HCEC 1CT (cell line): Measurements from ENCODE around the gene LGALS7B.
"Not testable (repeated sequence)": the region's sequence is repeated elsewhere in the genome, so short reads cannot be mapped to it uniquely, and the experiment has no call there.

Source experiments
- DNase-seq: peaks from one replicate; pipeline ENCODE4 v3.0.0-alpha.2; 2017

The LGALS7B gene

GRCh38 chr19:38825936-38826335 is 36.9 kb downstream of the LGALS7B start:
- DNase-seq, result not testable (repeated sequence)

DNA sequence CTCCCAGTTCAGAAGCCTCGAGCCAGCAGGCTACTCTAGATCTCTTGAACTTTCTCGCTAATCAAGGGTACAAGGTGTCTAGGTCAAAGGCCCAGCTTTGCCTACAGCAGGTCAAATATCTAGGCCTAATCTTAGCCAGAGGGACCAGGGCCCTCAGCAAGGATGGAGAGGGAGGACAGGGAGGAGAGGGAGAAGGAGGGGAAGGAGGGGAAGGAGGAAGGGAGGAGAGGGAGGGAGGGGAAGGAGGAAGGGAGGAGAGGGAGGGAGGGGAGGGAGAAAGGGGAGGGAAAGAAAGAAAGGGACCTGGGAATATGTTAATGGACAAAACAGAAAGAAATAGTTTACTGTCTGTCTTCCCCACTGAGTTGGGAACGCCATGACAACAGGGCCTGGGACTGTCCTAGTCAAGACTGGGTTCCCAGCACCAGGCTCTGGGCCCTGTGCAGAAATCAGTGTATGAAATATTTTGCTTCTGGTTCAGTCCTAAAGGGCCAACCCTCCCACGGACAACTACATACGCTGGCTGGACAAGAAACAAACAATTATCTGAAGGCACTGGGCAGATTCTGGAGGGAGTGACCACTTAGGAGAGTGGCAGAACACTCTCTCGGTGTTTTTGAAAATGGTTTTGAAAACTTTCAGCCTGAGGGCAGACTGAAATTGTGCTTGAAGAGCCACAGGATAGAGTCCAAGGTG is 38.0 kb downstream of the LGALS7B start:
- DNase-seq, result no peak

DNA sequence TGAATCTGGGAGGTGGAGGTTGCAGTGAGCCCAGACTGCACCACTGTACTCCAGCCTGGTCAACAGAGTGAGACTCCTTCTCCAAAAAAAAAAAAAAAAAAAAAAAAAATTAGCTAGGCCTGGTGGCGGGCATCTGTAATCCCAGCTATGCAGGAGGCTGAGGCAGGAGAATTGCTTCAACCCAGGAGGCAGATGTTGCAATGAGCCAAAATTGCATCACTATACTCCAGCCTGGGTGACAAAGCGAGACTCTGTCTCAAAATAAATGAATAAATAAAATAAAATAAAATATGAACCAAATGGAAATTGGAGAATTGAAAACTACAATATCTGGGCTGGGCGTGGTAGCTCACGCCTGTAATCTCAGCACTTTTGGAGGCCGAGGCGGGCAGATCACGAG is 40.2 kb downstream of the LGALS7B start:
- DNase-seq, result peak; percentile 68

- DNase-seq, result peak; percentile 91
These were observed 41.2 kb downstream of the LGALS7B start for GRCh38 chr19:38830039-38830733.

DNA sequence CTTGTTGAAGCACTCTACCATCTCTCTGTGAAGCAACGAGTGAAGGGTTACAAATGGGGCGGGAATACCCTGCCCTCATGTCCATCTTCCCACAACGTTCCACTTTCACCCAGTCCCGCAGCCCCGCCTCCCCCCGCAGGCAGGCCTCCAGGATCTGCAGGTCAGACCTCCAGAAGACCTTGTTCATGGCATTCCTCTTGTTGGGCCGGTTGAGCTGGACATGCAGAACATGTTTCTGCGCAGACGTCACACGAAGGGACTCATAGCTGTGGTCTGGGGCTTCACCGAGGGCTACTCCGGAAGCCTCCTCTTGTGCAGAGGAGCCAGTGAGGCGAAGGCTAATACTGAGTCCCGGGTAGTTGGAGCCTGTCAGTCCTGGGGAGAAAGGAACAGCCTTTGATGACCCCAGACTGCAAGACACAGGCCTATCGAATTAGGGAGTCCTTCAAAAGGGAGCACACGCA is 42.2 kb downstream of the LGALS7B start:
- DNase-seq, result peak; percentile 97

GRCh38 chr19:38833092-38833425 is 44.1 kb downstream of the LGALS7B start:
- DNase-seq, result no peak

GRCh38 chr19:38834104-38834490 is 45.1 kb downstream of the LGALS7B start:
- DNase-seq, result no peak

GRCh38 chr19:38834590-38834989 is 45.6 kb downstream of the LGALS7B start:
- DNase-seq, result no peak

DNA sequence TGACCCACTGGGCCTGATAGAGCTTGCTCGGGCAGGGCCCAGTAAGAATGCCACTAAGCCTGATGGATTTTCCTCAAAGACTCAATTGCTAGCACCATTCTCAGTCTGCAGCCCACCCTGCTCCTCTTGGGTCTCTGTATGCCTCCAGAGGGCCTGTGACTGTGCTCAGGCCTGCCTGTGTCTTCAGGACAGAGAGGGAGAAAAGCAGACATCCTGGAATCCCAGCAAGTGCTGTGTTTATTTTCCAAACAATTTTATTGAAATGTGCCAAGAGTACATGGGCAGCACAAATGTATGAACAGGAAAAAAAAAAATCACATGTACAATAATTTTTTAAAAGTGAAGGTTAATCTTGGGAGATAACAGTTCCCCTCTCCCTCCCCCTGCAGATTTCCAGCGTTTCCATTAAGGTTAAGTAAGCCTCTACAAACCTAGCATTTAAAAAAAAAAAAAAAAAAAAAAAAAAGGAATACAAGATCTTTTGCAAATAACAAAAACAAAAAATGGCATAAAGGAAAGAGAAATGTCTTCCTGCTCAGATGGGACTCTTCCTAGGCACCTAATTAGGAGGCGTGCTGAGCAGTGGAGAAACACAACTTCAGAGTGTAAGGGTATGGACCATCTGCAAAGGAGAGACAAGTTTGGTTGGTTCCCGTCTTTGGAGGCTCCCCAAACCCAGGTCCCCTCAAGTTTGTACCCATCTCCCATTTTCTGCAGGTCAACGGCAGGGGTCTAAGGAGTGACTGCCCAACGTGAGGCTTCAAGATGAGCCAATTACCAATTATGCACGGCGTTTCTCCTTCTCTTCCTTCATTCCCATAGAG is 47.4 kb downstream of the LGALS7B start:
- no peak for DNase-seq

DNA sequence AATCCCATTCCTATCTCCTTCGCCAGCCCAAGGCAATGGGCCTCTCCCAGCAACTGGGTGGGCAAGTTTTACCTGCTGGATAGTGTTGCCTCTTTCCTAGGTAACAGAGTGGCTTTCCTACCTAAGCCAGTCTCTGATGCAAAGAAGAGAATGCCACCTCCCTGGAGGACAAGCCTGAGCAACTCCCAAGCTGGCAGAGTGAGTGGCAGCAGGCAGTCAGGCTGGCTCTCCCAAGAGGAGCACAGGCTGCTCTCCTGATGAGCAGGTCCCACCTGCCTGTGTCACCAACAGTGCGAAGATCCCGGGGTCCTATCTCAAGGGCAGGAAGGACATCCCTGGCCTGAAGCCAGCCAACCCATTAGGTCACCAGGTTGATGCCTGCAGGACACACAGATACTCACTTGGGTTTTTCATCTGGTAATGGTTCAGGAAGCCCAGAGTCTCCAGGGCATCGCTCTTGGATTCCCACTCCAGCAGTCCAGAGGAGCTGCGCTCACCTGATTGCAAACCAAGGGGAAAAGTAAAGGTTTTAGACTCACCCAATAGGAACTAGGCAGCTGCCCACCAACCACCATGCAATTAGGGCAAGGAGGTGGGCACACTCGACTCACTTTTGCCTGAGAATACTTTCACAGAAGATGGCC is 48.1 kb downstream of the LGALS7B start:
- DNase-seq, result no peak

DNA sequence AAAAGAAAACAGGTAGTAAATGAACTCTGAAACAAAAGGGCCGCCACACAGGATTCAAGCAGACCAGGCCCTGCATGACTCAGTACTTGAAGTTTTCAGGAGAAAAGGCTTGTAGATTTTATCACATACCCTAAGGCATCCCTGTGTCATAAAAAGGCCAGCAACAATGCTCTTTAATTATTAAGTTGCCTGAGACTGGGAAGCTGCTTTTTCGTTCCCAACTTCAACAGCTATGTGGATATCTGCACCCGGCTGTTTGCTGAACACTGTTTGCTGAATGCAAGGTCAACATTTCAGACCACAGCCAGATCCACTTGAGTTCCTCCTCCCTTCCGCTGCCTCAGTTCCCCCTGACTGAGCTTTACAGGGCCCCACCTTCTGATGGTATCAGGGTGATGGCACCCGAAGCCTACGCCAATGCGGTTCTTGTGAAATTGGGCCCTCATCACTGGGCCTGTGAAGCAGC is 48.7 kb downstream of the LGALS7B start:
- no peak for DNase-seq

DNA sequence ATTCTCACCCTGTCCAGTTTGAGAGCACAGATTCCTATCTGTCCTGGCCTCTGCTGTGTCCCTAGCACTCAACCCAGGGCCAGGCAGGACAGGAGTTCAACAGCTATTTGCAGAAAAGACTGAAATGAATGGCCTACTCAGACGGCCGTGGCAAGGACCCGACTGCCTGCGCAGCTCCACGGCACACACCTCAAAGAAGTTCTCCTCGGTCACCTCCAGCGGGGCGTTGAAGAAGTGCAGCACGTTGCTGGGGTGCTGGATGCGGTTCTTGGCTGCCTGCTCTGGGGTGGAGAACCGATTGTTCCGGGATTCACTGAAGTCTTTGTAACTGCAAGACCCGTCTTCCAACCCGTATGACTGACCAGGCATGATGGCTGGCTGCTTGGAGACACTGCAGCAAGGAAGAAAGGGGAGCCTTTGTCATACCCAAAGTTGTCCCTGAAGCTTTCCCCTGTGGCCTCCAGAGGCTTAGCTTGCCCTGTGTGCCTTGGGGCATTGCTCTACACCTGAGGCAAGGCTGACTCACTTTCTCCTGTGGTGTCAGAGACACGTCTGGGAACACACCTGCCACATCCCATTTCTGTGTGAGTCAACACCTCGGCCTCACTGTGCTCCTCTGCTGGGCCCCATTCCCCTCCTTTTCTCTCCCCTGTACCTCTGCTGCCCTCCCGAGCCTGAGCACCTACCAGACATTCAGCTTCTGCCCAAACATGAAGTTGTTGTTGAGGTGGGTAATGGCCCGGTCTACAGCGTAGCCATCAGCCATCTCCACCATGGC is 49.4 kb downstream of the LGALS7B start:
- DNase-seq, result no peak

DNA sequence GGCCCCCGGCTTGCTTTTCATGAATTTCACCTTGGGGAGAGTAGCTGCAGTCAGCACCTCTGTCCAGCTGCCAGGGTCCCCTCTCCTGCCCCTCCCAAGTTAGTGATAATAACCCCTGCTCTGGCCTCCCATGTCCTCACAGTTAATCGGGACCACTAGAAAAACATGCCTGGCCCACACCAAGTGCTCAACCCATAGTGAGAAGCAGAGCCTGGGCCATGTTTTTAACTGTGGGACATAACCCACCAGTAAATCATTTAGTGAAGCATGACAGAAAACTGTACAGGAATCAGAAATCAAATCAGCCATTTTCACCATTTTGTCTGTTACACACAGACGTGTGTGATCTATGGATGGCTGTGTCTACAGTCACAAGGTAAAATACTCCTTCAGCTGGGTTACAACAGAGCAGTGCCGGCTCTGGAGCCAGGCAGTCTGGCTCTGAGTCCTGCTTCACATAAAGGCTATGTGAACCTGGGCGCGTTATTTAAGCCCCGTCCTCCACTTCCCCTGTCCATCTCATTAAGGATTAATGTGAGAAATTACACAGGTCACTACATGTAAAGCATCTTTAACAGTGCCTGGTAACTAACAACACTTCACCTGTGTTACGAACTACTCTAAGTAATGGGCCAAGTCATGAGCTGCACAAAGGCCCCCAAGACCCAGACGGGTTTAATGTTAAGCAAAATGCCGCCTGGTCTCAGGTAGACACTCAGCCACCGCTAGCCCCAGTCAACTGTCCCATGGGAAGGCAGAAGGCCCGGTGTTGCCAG is 50.2 kb downstream of the LGALS7B start:
- no peak for DNase-seq

DNA sequence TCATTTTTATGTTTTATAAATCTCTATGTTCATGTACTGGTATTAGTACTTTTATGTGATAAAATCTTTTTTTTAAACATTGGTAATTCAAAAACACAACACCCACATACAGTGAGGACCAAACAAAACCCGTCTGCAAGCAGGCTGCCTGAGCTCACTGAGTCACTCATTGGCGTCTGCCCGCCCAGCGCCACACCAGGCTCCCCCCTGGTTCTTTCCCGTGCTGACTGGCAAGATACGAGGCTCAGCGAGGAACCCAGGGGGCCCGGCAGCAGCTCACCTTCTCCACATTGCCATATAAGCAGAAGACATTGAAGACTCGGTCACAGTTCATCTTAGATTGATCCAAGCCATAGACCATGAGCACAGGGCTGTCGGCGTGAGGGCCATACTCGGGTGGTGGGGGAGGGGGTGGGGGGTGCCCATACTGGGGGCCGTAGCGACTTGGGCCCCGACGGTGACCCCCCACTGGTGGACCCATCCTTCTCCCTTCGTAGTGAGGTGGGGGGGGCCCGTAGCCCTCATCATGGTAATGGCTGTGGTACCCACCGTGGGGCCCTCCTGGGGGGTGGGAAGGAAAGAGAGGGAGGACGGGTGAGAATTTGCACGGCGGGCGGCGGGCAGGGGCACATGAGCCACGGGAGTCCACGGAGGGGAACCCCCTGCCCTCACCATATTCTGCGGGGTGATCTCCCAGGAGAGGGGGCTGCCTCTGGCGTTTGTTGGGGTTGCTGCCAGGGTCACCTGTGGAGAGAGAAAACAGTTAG is 51.0 kb downstream of the LGALS7B start:
- no peak for DNase-seq

GRCh38 chr19:38840583-38840968 is 51.6 kb downstream of the LGALS7B start:
- DNase-seq, result no peak
